ENCODE results near the gene CENPX.
"Not testable (repeated sequence)": the region's sequence is repeated elsewhere in the genome, so short reads cannot be mapped to it uniquely, and the experiment has no call there.

Gene CENPX

DNA sequence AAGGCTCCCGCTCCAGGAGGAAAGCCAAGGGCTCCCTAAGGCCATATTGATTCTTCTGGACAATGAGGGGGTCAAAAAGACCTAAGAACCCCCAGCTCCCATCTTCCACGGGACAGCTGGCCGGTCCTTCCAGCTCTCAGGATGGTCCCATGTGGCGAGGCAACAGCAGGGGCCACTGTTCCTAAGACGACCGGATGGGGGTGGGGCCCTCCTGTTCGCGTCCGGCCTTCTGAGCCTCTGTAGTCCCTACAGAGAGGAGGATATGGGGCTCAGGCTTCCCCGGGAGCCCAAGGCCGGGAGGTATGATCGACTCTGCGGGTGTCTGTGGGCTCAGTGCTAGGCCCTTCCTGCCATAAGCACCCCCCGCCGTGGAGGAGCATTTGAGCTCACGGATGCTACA, 20.8 kb upstream of the CENPX start:
- DNase-seq (ENCODE audit: low read depth in 1 of 2, low spot score in 1 of 2): no peak
- in situ Hi-C loops (cut with HindIII; ENCODE audit: low pct_unique_long_range_greater_than_20kb, low sequenced_read_pairs): no loop called here
- no peak for TF ChIP-seq JUND (IDR thresholded peaks at IDR 0.05; ENCODE audit: low read depth)

DNA sequence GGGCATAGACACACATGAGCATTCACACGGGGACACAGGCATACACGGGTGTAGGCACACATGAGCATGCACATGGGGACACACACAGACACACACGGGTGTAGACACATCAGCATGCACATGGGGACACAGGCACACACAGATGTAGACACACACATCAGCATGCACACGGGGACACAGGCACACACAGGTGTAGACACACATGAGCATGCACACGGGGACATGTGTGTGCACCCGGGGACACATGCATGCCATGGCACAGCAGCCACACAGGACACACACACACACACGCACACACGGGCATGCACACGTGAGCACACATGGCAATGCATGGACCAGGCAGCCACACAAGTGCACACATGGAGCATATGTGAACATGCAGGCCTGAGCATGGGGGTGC, 20.0 kb upstream of the CENPX start:
- in situ Hi-C loops (cut with HindIII; ENCODE audit: low pct_unique_long_range_greater_than_20kb, low sequenced_read_pairs): no loop called here
- no peak for TF ChIP-seq JUND (IDR thresholded peaks at IDR 0.05; ENCODE audit: low read depth)
- no peak for DNase-seq (ENCODE audit: low read depth in 1 of 2, low spot score in 1 of 2)

DNA sequence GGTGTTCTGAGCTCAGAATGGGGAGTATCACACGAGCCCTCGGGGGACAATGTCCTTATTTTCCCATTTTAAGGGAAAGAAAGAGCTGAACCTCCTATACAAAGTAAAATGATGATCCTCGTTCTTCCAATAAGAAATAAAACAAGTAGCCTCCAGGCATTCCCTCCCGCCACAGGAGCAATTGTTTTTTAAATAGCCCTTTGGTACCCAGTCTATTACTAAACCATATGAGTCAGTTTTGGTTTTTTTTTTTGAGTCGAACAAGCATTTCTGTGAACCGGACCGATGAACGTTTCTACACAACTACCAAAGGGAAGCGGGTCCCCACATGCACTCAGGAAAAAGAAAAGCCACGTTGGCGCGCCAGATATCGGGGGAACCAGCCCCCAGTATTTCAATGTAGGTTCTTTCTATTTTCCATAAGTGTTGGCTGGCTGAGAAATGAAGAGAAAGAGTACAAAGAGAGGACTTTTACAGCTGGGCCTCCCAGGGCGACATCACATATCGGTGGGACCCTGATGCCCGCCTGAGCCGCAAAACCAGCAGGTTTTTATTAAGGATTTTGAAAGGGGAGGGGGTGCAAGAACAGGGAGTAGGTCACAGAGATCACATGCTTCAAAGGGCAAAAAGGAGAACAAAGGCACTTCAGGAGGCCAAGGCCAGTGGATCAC, 18.6 kb upstream of the CENPX start:
- DNase-seq (ENCODE audit: low read depth in 1 of 2, low spot score in 1 of 2): no peak
- in situ Hi-C loops (cut with HindIII; ENCODE audit: low pct_unique_long_range_greater_than_20kb, low sequenced_read_pairs): no loop called here
- no peak for TF ChIP-seq JUND (IDR thresholded peaks at IDR 0.05; ENCODE audit: low read depth)

DNA sequence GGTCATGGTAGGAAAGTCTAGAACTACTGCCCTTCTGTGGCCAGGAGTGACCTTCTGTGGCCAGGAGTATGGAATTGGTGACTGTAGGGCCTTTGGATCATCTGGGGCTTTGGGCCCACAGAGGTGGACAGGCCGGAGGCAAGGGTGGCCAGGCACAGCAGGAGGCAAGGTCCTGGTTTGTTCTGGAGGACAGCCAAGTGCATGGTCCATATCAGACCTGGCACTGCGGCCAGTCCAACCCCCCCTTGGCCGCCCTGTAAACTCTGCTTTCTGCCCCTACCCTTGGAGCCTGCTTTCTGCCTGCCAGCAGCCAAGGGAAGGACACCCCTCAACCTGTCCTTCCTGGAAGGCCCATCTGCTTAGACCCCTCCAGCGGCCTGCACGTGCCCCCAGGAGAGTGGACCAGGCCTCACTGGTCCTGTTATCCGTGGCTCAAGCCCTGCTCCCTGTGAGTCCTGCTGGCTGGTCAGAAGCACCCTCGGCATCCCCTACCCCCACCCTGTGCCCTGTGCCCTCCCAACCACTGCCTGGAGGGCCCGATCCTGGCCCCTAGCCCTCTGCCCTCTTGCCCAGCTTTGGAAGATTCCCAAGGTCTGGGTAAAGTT, 17.1 kb upstream of the CENPX start:
- no peak for TF ChIP-seq JUND (IDR thresholded peaks at IDR 0.05; ENCODE audit: low read depth)
- in situ Hi-C loops (cut with HindIII; ENCODE audit: low pct_unique_long_range_greater_than_20kb, low sequenced_read_pairs): no loop called here
- DNase-seq (ENCODE audit: low read depth in 1 of 2, low spot score in 1 of 2): no peak

DNA sequence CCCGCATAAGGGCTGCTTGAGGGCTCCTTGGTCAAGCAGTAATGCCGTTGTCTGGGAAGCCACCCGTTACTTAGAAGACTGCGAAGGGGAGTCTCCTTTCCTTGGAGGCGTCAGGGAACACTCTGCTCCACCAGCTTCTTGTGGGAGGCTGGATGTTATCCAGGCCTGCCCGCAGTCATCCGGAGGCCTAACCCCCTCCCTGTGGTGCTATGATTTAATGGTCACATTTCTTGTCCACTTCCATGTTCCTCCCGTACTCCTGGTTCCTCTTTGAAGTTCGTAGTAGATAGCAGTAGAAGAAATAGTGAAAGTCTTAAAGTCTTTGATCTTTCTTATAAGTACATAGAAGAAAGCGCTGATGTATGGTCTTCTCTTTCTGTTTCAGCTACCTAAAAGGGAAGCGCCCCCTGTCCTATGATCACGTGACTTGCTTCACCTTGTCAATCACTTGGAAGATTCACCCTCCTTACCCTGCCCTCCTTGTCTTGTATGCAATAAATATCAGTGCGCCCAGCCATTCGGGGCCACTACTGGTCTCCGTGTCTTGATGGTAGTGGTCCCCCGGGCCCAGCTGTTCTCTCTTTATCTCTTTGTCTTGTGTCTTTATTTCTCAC, 16.2 kb upstream of the CENPX start:
- in situ Hi-C loops (cut with HindIII; ENCODE audit: low pct_unique_long_range_greater_than_20kb, low sequenced_read_pairs): not testable (repeated sequence)

DNA sequence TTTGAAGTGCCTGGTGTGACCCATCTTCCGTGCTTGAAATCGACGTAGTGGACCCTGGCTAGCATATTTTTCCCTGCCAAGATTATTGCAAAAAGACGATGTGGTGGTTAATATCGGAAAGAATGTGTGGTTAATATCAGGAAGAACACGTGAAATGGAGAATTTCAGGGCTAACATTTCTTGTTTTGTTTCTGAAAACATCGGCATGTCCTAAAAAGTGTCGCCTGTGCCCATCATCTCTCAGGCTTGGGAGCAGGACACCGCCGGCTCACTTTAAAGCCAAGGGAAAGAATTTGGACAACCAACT, 15.2 kb upstream of the CENPX start:
- in situ Hi-C loops (cut with HindIII; ENCODE audit: low pct_unique_long_range_greater_than_20kb, low sequenced_read_pairs): no loop called here
- no peak for TF ChIP-seq JUND (IDR thresholded peaks at IDR 0.05; ENCODE audit: low read depth)
- peak in 1 of 2 experiments; percentile 31 for DNase-seq (ENCODE audit: low read depth in 1 of 2, low spot score in 1 of 2)

More for the DNA sequence above, 16.2 kb upstream of the CENPX start:
- DNase-seq (ENCODE audit: low read depth in 1 of 2, low spot score in 1 of 2): not testable (repeated sequence)

DNA sequence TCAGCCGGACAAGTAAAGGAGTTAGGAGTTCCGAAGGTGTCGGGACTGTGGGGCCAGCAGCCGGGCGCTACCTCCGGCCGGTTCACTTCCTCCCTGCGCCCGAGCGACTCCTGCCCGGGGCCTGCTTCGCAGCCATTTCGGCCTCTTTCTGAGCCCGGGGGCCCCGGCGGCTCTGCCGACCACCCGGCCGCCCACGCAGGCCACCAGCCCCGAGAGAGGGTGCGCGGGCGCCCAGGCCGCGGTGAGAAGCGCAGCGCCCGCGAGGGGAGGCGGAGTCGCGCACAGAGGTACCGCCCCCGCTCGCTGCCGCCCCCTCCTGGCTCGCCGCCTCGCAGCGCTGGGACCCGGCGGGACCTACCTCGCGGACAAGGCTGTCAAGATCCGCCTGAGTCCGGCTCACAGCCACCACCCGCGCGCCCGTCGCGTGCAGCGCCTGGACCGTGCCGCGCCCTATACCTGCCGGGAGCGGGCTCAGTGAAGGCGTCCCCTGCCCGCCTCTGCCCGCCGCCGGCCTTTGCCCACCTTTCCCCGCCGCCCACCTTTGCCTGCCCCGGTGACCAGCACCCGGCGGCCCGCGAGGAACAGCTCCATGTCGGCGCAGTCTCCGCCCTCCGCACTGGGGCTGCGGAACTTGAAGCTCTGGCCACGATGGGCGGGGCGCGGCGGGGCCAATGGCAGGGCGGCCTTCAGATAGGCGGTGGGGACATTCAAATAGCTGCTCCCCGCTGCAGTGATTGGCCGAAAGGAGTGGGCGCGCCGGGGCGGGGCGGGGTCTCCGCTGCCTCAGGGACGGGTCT, 14.6 kb upstream of the CENPX start, which contains the start of gene DCXR:
TSS of gene DCXR (minus strand) at position 606 of the 797 bp plus-strand sequence. CDS start at position 591, 15 bp downstream.
- DNase-seq (ENCODE audit: low read depth in 1 of 2, low spot score in 1 of 2): peak; percentile 99
- no peak for TF ChIP-seq JUND (IDR thresholded peaks at IDR 0.05; ENCODE audit: low read depth)
- in situ Hi-C loops (cut with HindIII; ENCODE audit: low pct_unique_long_range_greater_than_20kb, low sequenced_read_pairs): no loop called here

DNA sequence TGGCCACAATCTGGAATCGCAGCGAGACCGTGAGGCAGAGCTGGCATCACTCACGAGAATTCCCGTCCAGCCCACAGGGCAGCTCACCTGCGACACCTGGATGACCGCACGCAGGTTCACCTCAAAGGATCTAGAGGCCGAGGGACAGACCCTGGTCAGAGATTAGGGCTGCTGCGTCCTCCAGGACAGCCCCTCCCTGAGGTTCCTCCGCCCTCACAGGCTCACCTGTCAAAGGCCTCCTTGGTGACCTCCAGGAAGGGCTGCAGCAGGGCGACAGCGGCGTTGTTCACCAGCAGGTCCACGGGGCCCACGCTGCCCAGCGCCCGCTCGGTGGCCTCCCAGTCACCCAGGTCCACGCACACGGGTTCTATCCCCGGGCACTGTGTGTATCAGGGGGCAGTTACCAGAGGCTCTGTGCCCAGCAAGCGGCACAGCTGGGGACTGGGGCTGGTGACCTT, 14.0 kb upstream of the CENPX start:
- DNase-seq (ENCODE audit: low read depth in 1 of 2, low spot score in 1 of 2): no peak
- no peak for TF ChIP-seq JUND (IDR thresholded peaks at IDR 0.05; ENCODE audit: low read depth)
- in situ Hi-C loops (cut with HindIII; ENCODE audit: low pct_unique_long_range_greater_than_20kb, low sequenced_read_pairs): no loop called here

DNA sequence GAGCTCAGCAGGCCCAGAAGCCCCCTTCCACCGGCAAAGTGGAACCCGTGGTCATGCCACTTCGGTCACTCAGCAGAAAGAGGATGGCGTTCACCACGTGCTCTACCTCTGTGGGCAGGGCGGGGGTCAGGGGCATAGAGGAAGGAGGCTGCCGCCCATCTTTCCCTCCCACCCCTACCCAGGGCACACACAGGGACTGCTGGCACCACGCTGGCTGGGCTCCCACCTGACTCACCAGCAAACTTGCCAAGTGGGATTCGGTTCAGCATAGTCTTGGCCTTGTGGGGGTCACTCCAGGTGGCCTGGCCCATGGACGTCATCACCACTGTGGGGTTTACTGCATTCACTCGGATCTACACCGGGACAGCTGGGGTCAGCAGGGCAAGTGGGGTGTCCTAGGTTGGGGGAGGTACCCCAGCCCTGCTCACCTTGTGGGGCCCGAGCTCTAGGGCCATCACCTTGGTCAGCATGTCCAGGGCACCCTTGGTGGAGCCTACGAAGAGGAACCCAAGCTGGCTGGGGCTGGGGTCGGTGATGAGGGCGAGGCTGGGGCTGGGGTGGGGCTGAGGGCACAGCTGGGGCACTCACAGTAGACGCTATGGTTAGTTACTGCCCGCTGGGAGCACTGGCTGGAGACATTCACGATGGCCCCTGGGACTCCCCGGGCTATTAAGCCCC, 13.4 kb upstream of the CENPX start:
- in situ Hi-C loops (cut with HindIII; ENCODE audit: low pct_unique_long_range_greater_than_20kb, low sequenced_read_pairs): no loop called here
- DNase-seq (ENCODE audit: low read depth in 1 of 2, low spot score in 1 of 2): no peak

DNA sequence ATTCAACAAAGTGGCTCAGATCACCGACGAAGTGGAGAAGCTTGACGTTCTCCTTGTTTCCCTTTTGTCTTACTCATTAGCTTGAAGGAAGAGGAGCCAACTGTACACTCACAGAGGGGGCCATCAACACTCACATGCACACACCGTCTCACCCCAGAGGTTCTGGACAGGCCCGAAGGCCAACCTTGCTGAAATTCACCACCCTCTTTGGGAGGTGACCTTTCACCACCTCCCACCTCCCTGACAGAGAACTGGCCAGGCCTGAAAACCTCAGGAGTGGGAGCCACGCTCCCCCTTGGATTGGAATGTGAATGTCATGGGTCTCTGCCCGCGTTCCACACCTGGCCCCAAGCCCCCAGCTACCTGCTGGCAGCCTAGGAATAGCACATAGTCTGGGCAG, 12.8 kb upstream of the CENPX start:
- TF ChIP-seq JUND (IDR thresholded peaks at IDR 0.05; ENCODE audit: low read depth): no peak
- no peak for DNase-seq (ENCODE audit: low read depth in 1 of 2, low spot score in 1 of 2)
- in situ Hi-C loops (cut with HindIII; ENCODE audit: low pct_unique_long_range_greater_than_20kb, low sequenced_read_pairs): no loop called here

More for the DNA sequence above, 13.4 kb upstream of the CENPX start:
- no peak for TF ChIP-seq JUND (IDR thresholded peaks at IDR 0.05; ENCODE audit: low read depth)

DNA sequence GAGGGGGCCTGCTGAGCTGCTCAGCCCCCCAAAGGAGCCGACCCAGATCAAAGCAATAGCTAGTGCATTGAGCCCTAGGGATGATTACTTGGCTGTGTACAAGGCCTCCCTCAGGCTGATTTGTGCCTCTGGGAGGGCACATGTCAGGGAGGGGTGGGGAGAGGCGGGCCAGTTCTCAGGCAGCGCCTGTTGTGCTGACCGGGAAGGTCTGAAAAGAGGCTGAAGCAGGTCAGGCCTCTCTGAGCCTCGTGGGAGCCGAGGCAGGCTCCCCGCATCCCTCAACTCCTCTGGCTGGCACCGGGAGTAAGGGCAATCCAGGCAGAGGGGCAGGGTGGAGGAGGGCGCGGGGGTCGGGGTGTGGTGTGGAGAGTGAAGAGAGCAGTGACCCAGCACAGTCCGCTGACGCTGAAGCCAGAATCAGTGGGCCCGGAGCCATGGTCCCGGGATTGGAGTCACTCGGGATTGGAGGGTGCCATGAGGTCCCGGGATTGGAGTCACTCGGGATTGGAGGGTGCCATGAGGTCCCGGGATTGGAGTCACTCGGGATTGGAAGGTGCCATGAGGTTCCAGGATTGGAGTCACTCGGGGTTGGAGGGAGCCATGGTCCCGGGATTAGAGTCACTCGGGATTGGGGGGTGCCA, 11.8 kb upstream of the CENPX start:
- in situ Hi-C loops (cut with HindIII; ENCODE audit: low pct_unique_long_range_greater_than_20kb, low sequenced_read_pairs): no loop called here
- no peak for DNase-seq (ENCODE audit: low read depth in 1 of 2, low spot score in 1 of 2)

More for the DNA sequence above, 11.8 kb upstream of the CENPX start:
- TF ChIP-seq JUND (IDR thresholded peaks at IDR 0.05; ENCODE audit: low read depth): no peak
